MV-4-11 (cell line): ENCODE results near the gene STYX.
"Not testable (repeated sequence)": the region's sequence is repeated elsewhere in the genome, so short reads cannot be mapped to it uniquely, and the experiment has no call there.

Experiments used
- DNase-seq: peaks from one replicate; lab custom pipeline; 2025; lab: John Stamatoyannopoulos, UW

Gene STYX

DNA sequence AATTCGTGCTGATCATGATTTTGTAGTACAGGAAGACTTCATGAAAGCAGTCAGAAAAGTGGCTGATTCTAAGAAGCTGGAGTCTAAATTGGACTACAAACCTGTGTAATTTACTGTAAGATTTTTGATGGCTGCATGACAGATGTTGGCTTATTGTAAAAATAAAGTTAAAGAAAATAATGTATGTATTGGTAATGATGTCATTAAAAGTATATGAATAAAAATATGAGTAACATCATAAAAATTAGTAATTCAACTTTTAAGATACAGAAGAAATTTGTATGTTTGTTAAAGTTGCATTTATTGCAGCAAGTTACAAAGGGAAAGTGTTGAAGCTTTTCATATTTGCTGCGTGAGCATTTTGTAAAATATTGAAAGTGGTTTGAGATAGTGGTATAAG lies 2.5 kb upstream of the STYX start:
- DNase-seq: not testable (repeated sequence)

DNA sequence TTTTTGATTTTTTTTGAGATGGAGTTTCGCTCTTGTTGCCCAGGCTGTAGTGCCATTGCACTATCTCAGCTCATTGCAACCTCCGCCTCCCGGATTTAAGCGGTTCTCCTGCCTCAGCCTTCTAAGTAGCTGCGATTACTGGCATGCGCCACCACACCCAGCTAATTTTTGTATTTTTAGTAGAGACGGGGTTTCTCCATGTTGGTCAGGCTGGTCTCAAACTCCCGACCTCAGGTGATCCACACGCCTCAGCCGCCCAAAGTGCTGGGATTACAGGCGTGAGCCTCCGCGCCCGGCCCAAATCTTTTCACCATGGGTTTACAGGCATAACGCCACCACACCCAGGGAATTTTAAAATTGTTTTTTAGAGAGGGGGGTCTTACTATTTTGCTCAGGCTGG lies 931 bp upstream of the STYX start:
- DNase-seq: not testable (repeated sequence)

DNA sequence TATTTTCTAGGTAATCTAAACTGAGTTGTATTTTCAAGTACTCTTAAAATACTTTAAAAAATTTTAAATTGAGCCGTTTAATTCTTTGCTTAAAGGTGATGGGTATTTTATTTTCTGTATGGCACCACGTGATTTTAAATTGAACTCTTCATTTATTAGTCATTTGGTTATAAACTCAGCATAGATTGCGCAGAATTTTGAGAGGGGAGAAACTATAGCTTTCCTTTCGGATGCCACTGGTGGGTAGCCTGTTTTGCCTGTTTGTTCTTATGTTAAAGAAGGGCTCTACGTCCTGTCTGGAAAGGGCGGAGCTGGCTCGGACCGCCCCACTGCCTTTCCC lies 411 bp upstream of the STYX start:
- no peak for DNase-seq

DNA sequence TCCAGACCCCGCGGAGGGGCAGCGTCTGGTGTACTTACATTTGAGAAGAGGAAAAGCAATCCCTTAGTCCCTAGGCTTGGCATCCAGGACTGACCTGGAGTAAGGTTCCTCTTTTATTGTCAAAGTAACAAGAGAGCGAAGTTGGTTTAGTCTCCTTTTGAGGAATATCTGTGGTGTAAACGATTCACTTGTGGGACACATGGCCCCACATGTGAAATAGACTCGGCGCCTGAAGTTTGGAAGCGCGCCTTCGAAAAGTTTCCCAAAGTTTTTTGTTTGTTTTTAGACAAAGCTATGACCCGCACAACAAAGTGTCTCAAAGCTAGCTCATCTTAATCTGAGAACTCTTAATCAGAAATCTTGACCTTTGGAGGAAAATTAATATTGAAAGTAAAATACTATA lies 744 bp downstream of the STYX start:
- DNase-seq: peak; percentile 31

DNA sequence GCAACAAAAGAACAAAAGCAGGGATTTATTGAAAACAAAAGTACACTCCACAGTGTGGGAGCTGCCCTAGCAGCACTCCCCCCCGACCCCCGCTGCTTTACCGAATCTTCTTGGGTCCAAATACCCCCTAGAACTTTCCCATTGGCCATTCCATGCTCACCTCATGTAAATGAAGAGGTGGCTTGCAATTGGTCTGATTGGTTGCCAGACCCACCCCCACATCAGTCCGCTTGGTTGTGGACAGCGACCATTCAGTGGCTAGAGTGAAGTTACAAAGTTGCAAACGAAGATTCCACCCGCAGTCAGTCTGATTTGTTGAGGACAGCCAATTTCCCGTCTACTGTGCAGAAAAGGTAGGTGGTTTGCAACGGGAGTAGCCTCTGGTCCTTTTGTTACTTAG lies 3.9 kb downstream of the STYX start:
- DNase-seq: no peak

DNA sequence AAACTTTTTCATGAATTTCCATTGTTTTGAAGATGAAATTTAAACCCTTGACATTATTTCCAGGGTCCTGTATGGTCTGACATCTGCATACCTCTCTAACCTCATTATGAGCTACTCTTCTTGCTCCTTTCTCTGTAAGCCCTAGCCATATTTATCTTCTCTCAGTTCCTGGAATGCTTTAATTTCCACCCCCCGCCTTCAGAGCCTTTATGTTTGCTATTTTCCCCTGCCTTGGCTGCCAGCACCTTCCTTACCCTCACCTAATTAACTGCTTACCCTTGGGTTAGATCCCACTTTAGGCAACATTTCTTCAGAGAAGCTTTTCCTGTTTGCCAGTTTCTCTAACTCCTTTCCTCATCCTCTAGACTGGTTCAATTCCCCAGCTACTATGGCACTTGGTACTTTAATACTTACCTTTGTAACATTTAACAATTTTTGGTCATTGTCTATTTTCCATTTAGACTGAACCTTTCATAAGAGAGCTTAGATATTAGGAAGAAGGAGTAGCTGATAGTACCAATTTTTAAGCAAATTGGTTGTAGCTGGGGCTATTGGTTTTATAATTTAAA lies 6.0 kb downstream of the STYX start:
- DNase-seq: no peak

DNA sequence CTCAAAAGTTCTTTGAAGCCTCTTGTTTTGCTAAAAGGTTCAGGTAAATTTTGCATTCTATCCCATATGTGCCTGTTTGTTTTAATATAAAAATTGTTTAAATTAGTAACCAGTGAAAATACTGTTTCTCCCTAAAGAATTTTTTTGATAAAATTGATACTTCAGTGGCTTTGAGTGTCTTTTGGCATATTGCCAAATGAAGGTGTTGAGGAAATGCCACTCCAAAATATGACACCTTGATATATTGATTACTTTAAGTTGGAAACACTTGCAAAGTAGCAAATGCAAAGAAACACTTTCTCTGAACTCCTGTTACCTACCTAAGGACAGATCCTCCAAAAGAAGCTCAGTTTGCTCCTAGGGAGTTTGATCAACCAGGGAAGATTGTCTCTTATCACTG lies 8.4 kb downstream of the STYX start:
- no peak for DNase-seq

DNA sequence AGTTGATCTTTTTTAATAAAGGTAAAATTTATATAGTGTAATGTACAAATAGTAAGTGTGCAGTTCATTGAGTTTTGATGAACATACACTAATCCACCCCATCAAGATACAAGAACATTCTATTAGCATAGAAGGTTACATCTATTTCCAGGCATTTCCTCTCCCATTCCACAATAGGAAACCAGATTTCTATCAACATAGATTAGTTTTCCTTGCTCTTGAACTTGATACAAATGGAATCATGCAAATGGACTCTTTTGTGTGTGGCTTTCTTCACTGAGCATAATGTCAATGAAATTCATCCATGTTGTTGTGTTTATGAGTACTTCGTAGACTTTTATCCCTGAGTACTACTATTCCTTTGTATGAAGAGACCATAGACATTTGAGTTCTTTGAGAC lies 10.8 kb downstream of the STYX start:
- no peak for DNase-seq

DNA sequence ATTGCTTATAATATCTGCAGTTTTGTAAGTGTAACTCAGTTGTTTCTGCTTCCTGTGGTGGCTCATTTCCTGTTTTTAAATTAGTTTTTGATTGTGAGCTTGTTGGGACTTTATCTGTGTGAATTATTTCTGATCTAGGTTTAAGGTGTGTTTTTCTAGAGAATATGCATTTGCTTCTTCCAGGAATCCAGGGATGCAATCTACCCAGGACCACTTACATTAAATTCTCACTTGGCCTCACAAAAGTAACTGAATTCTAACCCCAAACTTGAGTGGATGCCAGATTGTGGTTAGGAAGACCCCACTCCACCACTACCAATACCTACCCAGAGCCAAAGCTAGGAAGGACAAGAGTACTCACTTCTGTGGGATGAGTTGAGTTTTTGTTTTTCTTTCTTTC lies 11.9 kb downstream of the STYX start:
- DNase-seq: no peak

DNA sequence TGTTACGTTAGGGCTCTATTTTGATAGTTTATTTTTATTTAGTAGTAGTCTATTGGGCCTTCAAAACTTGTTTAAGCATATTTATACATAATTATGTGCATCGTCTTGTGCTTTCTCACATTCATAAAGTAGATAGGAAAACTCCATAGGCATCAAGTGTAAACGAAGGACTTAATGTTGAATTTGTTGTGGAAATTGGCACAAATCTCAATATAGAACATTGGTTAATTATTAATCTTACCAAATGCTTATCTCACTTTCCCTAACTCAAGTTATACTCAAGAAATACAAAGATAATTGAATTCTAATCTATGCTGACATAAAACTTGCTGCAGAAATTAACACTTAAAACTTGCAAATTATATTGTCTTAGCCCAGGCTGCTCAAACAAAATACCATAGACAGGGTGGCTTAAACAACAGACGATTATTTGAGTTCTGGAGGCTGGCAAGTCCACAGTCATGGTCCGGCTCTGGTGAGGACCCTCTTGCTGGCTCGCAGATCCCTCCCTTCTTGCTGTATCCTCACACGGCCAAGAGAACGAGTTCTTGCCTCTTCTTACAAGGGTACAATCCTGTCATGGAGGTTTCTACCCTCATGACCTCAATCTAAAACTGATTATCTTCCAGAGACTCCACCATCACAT lies 18.8 kb downstream of the STYX start:
- DNase-seq: no peak

DNA sequence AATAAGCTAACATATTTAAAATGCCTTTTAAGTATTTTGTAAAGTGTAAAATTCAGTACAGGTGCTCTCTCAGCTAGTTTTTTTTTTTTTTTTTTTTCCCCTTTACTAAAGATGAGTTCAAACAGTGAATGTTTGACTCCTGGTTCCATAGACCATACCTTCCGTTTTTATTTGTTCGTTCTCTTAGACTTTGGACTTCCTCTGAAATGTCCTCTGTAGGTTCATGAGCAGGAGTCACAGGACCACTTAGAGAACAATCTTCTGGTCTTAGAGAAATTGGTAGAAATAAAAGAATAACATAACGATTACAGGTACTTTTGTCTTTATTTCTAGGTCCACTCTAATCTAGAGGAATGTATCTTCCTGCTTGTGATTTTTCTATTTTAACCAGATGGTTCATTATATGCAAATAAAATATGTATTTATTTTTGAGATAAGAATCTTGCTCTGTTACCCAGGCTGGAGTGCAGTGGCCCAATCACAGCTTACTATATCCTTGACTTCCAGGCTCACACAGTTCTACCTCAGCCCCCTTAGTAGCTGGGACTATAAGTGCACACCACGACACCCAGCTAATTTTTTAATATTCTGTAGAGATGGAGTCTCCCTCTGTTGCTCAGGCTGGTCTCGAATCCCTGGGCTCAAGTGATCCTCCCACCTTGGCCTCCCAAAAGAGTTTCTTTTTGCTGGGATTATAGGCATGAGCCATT lies 25.8 kb downstream of the STYX start:
- DNase-seq: no peak

DNA sequence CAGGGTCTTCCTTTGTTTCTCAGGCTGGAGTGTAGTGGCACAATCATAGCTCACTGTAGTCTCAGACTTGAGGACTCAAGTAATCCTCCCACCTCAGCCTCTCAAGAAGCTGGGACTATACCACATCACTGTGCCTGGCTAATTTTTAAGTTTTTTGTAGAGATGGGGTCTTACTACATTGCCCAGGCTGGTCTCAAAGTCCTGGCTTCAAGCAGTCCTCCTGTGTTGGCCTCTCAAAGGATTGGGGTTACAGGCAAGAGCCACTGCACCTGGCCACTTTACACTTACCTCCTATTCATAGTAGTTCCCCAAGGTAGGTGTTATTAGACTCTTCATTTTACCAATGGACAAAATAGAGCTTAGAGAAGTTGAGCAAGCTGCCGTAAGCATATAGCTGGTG lies 29.2 kb downstream of the STYX start:
- DNase-seq: no peak

DNA sequence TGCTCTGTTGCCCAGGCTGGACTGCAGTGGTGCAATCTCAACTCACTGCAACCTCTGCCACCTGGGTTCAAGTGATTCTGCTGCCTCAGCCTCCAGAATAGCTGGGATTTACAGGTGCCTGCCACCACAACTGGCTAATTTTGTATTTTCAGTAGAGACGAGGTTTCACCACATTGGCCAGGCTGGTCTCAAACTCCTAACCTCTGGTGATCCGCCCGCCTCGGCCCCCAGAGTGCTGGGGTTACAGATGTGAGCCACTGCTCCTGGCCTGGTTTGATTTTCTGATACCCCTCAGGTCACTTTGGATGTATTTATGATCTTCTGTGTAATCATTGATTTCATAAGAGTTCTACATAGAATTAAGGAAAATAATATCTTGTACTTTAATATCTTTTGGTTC lies 33.0 kb downstream of the STYX start:
- not testable (repeated sequence) for DNase-seq

DNA sequence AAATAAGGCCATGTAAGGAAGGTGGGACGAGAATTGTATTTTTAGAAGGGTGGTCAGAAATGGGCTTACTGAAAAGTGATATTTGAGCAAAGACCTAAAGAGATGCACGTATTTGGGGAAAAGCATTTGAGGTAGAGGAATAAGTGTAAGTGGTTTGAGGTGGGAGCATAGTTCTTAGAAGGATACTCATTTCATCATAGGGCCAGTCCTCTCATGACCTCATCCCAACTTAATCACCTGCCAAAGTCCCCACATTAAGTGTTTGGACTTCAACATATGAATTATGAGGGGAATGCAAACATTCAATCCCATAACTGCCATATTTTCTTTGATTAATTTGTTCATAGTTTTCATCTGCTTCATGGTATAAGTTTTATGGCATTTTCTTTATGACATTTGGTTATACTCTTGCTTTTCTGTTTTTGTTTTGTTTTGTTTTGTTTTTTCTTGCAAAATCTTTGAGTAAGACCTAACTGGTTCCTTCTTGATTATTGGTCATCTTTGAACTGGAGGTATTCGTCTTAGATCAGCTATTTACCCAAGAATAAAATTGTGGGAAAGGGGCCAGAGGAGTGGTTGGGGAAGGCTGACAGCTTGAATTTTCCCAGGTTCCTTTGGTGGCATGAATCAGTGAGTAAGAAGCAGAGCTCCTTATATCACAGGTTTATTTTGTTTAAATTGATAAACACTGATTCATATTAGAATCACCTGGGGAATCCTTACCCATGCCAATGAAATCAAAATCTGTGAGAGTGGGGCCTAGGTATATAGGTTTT lies 37.3 kb downstream of the STYX start:
- no peak for DNase-seq

DNA sequence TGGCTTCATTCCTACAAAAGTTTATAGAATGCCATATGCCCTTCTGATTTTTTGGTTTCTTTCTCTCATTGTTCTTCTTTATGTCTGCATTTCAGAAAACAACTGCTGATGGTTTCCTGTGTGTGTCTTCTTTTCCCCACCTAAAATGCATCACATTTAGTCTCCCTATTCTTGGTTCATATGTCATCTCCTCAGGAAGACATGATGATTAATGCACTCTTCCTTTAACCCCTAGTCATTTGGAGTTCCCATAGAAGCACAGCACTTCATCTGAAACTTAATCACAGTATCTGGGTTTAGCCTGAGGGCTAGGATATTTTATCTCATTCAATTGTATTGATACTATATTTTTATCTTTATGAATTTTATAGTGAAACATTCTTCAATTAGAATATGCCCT lies 39.9 kb downstream of the STYX start:
- no peak for DNase-seq

DNA sequence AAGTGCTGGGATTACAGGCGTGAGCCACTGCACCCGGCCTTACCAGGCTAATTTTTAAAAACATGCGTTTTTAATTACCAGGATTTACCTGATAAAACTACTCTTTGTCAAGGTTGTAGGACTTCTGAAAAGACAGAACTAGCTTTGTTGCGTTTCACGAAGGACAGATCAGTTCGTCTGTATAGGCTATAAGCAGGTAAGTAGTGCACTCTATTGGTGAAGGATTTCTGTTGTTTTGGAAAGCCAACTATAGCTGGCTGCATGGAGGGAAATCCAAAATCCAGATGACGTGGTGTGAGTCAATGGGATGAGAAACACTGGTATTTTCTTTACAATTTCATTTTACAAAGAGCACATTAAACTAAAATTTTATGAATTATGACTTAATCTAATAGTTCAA lies 46.9 kb downstream of the STYX start:
- DNase-seq: no peak

DNA sequence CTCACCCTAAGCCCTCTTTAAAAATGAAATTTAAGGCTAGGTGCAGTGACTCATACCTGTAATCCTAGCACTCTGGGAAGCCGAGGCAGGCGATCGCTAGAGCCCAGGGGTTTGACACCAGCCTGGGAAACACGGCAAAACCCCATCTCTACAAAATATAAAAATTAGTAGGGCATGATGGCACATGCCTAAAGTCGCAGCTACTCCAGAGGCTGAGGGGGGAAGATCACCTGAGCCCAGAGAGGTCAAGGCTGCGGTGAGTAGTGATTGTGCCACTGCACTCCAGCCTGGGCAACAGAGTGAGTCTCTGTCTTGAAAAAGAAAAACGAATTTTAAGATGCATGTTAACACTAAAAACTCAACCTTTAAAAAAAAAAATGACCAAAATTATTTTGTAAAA lies 48.7 kb downstream of the STYX start:
- DNase-seq: no peak

DNA sequence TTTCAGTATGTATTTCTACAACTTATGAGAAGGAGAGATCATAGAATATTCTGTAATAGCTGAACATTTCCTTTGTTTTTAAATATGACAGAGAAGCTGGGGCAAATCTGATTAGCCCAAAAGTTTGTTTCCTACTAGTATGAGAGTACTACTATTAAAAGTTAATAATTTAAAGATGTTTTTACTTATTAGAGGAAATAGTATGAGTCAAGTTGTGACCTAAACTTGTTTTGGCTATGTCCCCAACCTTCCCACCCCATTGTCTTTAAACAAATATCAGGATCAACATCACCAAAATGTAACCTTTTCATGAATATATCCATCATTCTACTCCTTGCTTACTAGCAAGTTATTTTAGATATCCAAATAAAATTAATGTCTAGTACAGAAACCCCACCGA lies 50.9 kb downstream of the STYX start:
- DNase-seq: no peak

DNA sequence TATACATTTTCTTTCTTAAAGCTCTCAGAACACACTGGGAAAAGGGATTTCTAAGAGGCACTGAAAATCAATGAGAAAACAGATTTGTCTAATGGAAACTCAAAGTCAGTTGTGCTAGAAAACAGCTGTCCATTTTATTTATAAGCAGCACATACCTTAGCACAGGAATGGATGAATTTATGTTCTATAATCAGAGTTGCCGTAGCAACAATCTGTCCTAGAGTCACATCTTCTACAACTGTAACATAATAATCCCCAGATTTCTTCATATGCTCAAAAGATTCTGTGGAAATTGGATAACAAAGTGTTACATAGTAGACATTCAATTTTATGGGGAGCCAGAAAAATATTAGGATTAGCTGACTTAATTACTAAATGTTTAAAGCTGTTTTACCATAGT lies 51.7 kb downstream of the STYX start:
- DNase-seq: no peak

DNA sequence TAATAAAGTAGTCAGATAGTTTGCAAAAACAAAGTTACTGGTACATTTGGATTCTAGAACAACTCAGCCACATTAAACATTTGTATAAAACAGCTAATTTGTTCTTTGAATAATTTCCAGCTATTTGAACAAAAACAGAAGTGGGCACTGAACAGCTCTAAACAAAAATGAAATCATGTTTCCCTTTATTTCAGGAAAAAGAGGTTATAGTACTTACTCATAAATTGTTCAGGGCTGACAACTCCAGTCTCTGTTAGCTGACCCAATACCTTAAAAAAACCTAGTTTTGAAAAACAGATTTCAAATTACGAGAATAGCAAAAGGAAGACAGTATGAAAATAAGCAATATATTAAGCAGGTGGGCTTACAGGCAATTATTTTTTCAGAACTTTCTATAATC lies 53.2 kb downstream of the STYX start:
- DNase-seq: peak; percentile 30

DNA sequence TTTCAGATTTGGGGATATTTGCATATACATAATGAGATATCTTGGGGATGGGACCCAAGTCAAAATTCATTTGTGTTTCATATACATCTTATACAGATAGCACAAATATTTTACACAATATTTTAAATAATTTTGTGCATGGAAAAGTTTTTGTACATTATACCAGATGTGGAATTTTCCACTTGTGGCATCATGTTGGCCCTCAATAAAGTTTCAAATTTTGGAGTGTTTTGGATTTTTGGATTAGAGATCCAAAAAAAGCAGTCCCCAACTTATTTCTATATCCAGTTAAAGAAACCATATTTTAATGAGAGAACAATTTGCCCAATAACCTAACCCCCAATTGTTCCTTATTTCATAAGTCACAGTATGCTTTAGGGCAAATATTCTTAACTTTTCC lies 56.9 kb downstream of the STYX start:
- no peak for DNase-seq

DNA sequence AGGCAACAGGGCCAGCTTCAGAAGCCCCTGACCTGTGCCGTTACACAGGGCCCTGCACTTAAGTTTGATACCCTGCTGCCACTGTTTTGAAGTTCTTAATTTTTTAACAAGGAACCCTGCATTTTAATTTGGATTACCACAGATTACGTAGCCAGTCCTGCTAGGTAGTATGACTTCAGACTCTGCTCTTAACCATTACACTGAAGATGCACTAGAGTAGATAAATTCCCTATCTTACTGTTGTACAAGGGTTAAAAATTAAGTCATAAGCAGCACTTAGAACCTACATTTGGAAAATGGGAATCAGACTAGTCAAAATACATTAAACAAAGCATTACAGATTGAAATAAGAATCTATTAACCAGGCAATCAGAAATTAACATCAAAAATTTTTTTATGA lies 59.2 kb downstream of the STYX start:
- no peak for DNase-seq
